HCT116 (cell line): ENCODE data around the gene MEG3. TPM values are rescaled to one million over a fixed set of nuclear protein-coding genes. Genes with fewer than 3 reads are reported as not detected.

Source experiments
- ATAC-seq: fragments of 200-7000 bp; cut with Tn5 transposase; 2 replicates; pipeline ENCODE4 v1.9.1; 2020; ENCODE audit warnings: mild to moderate bottlenecking, moderate library complexity
- BruUV-seq: library from RNA; stranded (reverse); fragments of 400-500 nt; replicated peaks from 2 replicates; lab custom pipeline; 2021; lab: Mats Ljungman, UMichigan
- CTCF ChIA-PET: fragments of 300-600 bp; sonication (Branson Sonifier 250); formaldehyde crosslinking; loops from one replicate; lab custom pipeline; 2021; ENCODE audit warnings: antibody characterized with exemption; lab: Charles Lee
- POLR2A ChIA-PET: fragments of 300-600, 350-600 bp; sonication (Branson Sonifier 250); formaldehyde crosslinking; loops from one replicate; lab custom pipeline; 2021; ENCODE audit warnings: antibody characterized with exemption; lab: Charles Lee
- RAD21 ChIA-PET, 2 experiments: fragments of 300-600 bp; sonication (Branson Sonifier 250); formaldehyde crosslinking; loops; one replicate each; lab custom pipeline; 2023; ENCODE audit warnings: low total read pairs in 2 of 2; ENCODE audit not compliant: uncharacterized antibody in 2 of 2, unreplicated experiment in 2 of 2, low non-redundant PET in 1 of 2; lab: Charles Lee
- DNase-seq: peaks from one replicate; pipeline ENCODE4 v3.0.0-alpha.2; 2010; ENCODE audit warnings: low read depth, low spot score
- H2AFZ ChIP-seq: fragments of 200-600 bp; shearing (Covaris generic), sonication (generic); 2 replicates; pipeline ENCODE4 v1.6.1; 2017; ENCODE audit warnings: low read depth, mixed run types, mixed read lengths, antibody characterized with exemption, low read length; ENCODE audit not compliant: poor library complexity, severe bottlenecking
- H3K27ac ChIP-seq: 2 replicates; pipeline ENCODE4 v1.5.1; 2012; ENCODE audit warnings: low read depth, low read length
- H3K27me3 ChIP-seq: fragments of 200-600 bp; sonication (generic); 2 replicates; pipeline ENCODE4 v1.6.1; 2016; ENCODE audit warnings: mixed run types, low read length, mixed read lengths; ENCODE audit not compliant: insufficient read depth
- H3K36me3 ChIP-seq, 2 experiments: fragments of 200-500 bp in 1 of 2; fragments of 200-600 bp in 1 of 2; sonication (Bioruptor generic) in 1 of 2; sonication (generic) in 1 of 2; 2 replicates each; pipeline versions ENCODE4 v1.5.1 to v1.6.1; 2014 to 2016; ENCODE audit warnings: low read length in 2 of 2, inconsistent platforms in 1 of 2, mixed read lengths in 1 of 2, mixed run types in 1 of 2; ENCODE audit not compliant: insufficient read depth in 2 of 2, control insufficient read depth in 1 of 2
- H3K4me1 ChIP-seq, 2 experiments: fragments of 200-600 bp in 1 of 2; sonication (generic) in 1 of 2; 2 replicates each; pipeline versions ENCODE4 v1.5.1 to v1.6.1; 2012 to 2017; ENCODE audit warnings: low read length in 2 of 2, inconsistent platforms in 1 of 2, mild to moderate bottlenecking in 1 of 2, mixed read lengths in 1 of 2, mixed run types in 1 of 2, moderate library complexity in 1 of 2; ENCODE audit not compliant: insufficient read depth in 2 of 2, control insufficient read depth in 1 of 2
- H3K4me2 ChIP-seq: fragments of 200-600 bp; sonication (generic); 2 replicates; pipeline ENCODE4 v1.6.1; 2017; ENCODE audit warnings: mixed run types, low read length, mixed read lengths
- H3K4me3 ChIP-seq, 2 experiments: fragments of 200-600 bp in 1 of 2; sonication (generic) in 1 of 2; replicated peaks in 1 of 2; 2 replicates each; pipeline ENCODE4 v1.5.1; 2011 to 2016; ENCODE audit warnings: low read length in 2 of 2, control low read depth in 1 of 2, low read depth in 1 of 2, mild to moderate bottlenecking in 1 of 2, mixed read lengths in 1 of 2, mixed run types in 1 of 2
- H3K79me2 ChIP-seq: fragments of 200-600 bp; sonication (generic); 2 replicates; pipeline ENCODE4 v1.6.1; 2017; ENCODE audit warnings: mild to moderate bottlenecking, mixed run types, low read length, moderate library complexity, mixed read lengths; ENCODE audit not compliant: insufficient read depth
- H3K9ac ChIP-seq: fragments of 200-600 bp; sonication (generic); 2 replicates; pipeline ENCODE4 v1.6.1; 2016; ENCODE audit warnings: low read length, mixed read lengths
- H3K9me2 ChIP-seq: fragments of 200-600 bp; sonication (generic), shearing (Covaris generic); 2 replicates; pipeline ENCODE4 v1.6.1; 2017; ENCODE audit warnings: mixed run types, mild to moderate bottlenecking, moderate library complexity; ENCODE audit not compliant: insufficient read depth
- H3K9me3 ChIP-seq, 2 experiments: fragments of 200-500 bp in 1 of 2; fragments of 200-600 bp in 1 of 2; sonication (Bioruptor generic) in 1 of 2; sonication (generic) in 1 of 2; 2 replicates each; pipeline ENCODE4 v1.6.1; 2014 to 2017; ENCODE audit warnings: low read length in 2 of 2, mixed read lengths in 2 of 2, inconsistent platforms in 1 of 2, low read depth in 1 of 2, mild to moderate bottlenecking in 1 of 2, mixed run types in 1 of 2, moderate library complexity in 1 of 2; ENCODE audit not compliant: control insufficient read depth in 1 of 2, insufficient read depth in 1 of 2
- H4K20me1 ChIP-seq: fragments of 200-600 bp; sonication (generic), shearing (Covaris generic); 2 replicates; pipeline ENCODE4 v1.6.1; 2017; ENCODE audit warnings: mixed run types, mild to moderate bottlenecking, moderate library complexity; ENCODE audit not compliant: insufficient read depth
- CTCF ChIP-seq, 3 experiments: fragments of 200-600 bp in 1 of 3; sonication (generic) in 1 of 3; IDR thresholded peaks in 2 of 3; conservative IDR thresholded peaks in 1 of 3; 2 replicates each; pipeline ENCODE4 v1.5.1; 2012 to 2017; ENCODE audit warnings: low read depth in 2 of 3, low read length in 2 of 3, antibody characterized with exemption in 1 of 3, borderline replicate concordance in 1 of 3, control low read depth in 1 of 3, mild to moderate bottlenecking in 1 of 3, mixed read lengths in 1 of 3, mixed run types in 1 of 3, moderate library complexity in 1 of 3; ENCODE audit not compliant: insufficient read depth in 1 of 3
- MAX ChIP-seq: IDR thresholded peaks from 2 replicates; pipeline ENCODE4 v1.6.1; 2012
- POLR2AphosphoS5 ChIP-seq: IDR thresholded peaks from 2 replicates; pipeline ENCODE4 v1.6.1; 2011; ENCODE audit warnings: mild to moderate bottlenecking, low read depth, low read length, moderate library complexity
- RAD21 ChIP-seq: IDR thresholded peaks from 2 replicates; pipeline ENCODE4 v1.6.1; 2012; ENCODE audit warnings: low read depth, mild to moderate bottlenecking
- YY1 ChIP-seq: IDR thresholded peaks from 2 replicates; pipeline ENCODE4 v1.6.1; 2011; ENCODE audit warnings: low read length, low read depth, moderate library complexity, mild to moderate bottlenecking; ENCODE audit not compliant: insufficient replicate concordance; ENCODE audit errors: extremely low read depth
- ZBTB33 ChIP-seq: IDR thresholded peaks from 2 replicates; pipeline ENCODE4 v1.6.1; 2011; ENCODE audit warnings: mild to moderate bottlenecking, low read length, moderate library complexity; ENCODE audit not compliant: insufficient replicate concordance; ENCODE audit errors: extremely low read depth
- ZFX ChIP-seq: fragments of 450-650 bp; IDR thresholded peaks from 2 replicates; pipeline ENCODE4 v1.6.1; 2017
- intact Hi-C: fragments of 100-400 bp; cut with micrococcal nuclease; formaldehyde crosslinking; loops from 2 replicates; pipeline ENCODE4 v1.10.0; 2022
- total RNA-seq: library from RNA; stranded (reverse); gene quantifications from one replicate; pipeline ENCODE4 v1.2.1, GENCODE V29; 2021; ENCODE audit not compliant: unreplicated experiment

MEG3 gene
- total RNA-seq, 1 experiment from 2014 or later, result 2.5 TPM

GRCh38 chr14:100850841-100851585, 25.1 kb downstream of the MEG3 start:
- Histone ChIP-seq H3K4me3 (no peak overlapping the region), H2AFZ (peak overlapping the region; percentile 37), H3K4me2 (peak overlapping the region; percentile 20), H3K9me2 (no peaks in the 10 kb centered on the region), H3K9ac (no peak overlapping the region), H3K27ac (no peak overlapping the region), H3K4me1 (peaks cover 0 to 17% of the 10 kb centered on the region in 2 experiments; a peak in 3 of 4 replicates), H3K79me2 (no peaks in the 10 kb centered on the region), H3K9me3 (no peaks in the 10 kb centered on the region), H4K20me1 (no peaks in the 10 kb centered on the region), H3K27me3 (no peaks in the 10 kb centered on the region), H3K36me3 (no peaks in the 10 kb centered on the region)
- intact Hi-C loops, result loop anchor here (1.0 kb wide), 5 partner anchors 50 to 814 kb away; no protein-coding TSS in a partner anchor
- peak; percentile 74 for DNase-seq
- ChIA-PET RAD21 (interaction anchor here in 1 of 2 experiments (0.8 kb wide), 2 partner anchors 49 to 385 kb away, joined by 3 read pairs; no protein-coding TSS in a partner anchor), CTCF (interaction anchor here (0.7 to 1.5 kb wide), 7 partner anchors 9 to 814 kb away, joined by 3 to 7 read pairs (median 4); no protein-coding TSS in a partner anchor), POLR2A (no interaction called here)
- BruUV-seq, result no TSS peak
- peak; percentile 100 for ATAC-seq
- peak; percentile 49 for TF ChIP-seq YY1
- TF ChIP-seq ZBTB33, result no peak
- peak; percentile 94 to 97 (median 97) for TF ChIP-seq CTCF (IDR thresholded peaks at IDR 0.05 in 2 of 3, conservative IDR thresholded peaks at IDR 0.05 in 1 of 3; ENCODE audit: borderline replicate concordance in 1 of 3, insufficient read depth in 1 of 3, low read depth in 2 of 3, low read length in 2 of 3)
- TF ChIP-seq MAX, result 0 out of 2 replicates have a peak, but pooled peaks have one; percentile 45
- TF ChIP-seq POLR2AphosphoS5, result 0 out of 2 replicates have a peak, but pooled peaks have one; percentile 21
- TF ChIP-seq ZFX, result no peak
- peak; percentile 97 for TF ChIP-seq RAD21
